Testis (tissue), 2 donors: Measurements from ENCODE around the gene FLYWCH1.

Source experiments
- CTCF ChIP-seq, 3 experiments: fragments of 450-650 bp in 2 of 3; fragments of 200-600 bp in 1 of 3; sonication (generic) in 1 of 3; IDR thresholded peaks; one replicate each; pipeline ENCODE4 v1.5.1; 2016 to 2019; ENCODE audit warnings: antibody characterized with exemption in 3 of 3, mild to moderate bottlenecking in 2 of 3, moderate library complexity in 1 of 3
- POLR2A ChIP-seq: fragments of 450-650 bp; IDR thresholded peaks from one replicate; pipeline ENCODE4 v1.6.1; 2017; ENCODE audit warnings: antibody characterized with exemption, mild to moderate bottlenecking, moderate library complexity

DNA sequence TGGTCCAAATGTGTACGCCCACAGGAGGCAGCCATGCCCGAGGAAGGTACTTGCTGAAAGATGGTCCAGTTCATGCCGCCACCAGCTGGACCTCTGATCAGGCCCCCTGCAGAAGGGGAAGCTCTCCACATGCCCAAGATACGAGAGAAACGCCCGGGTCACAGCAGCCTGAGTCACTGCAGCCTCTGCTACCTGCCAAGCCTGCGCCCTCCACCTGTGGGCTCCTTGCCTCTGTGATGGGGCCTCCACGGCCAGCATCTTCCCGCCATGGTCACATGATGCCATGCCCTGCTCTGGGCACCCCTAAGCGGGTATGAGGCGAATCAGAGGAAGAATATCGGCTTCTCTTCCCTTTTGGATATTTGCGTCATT lies 38.6 kb downstream of the FLYWCH1 start:
- TF ChIP-seq CTCF (IDR thresholded peaks at IDR 0.05): no peak
- no peak for TF ChIP-seq POLR2A
